T-helper 2 cell (primary cell): Measurements from ENCODE around the gene NOVA1.
"Not testable (repeated sequence)": the region's sequence is repeated elsewhere in the genome, so short reads cannot be mapped to it uniquely, and the experiment has no call there.

Experiments used
- DNase-seq, 5 experiments: peaks; one replicate each; pipeline versions ENCODE4 v3.0.0 to v3.0.0-alpha.2; 2012 to 2022
- total RNA-seq, 2 donors: gene quantifications; one replicate each; lab custom pipeline; 2026; lab: John Stamatoyannopoulos, UW

The NOVA1 gene
- 0 reads per million in 2 donors for total RNA-seq

- DNase-seq: peak in 1 of 5 experiments; percentile 7
Measured at GRCh38 chr14:26597589-26598080, at the start of gene NOVA1. Gene NOVA1 (minus strand): TSS chr14:26598033. CDS start chr14:26597436, 597 bp downstream.

DNA sequence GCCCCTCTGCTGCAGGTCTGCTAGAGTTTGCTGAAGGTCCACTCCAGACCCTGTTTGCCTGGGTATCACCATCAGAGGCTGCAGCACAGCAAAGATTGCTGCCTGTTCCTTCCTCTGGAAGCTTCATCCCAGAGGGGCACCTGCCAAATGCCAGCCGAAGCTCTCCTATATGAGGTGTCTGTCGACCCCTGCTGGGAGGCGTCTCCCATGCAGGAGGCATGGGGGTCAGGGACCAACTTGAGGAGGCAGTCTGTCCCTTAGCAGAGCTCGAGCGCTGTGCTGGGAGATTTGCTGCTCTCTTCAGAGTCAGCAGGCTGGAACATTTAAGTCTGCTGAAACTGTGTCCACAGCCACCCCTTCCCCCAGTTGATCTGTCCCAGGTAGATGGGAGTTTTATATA lies 47.2 kb upstream of the NOVA1 start:
- DNase-seq: not testable (repeated sequence)

DNA sequence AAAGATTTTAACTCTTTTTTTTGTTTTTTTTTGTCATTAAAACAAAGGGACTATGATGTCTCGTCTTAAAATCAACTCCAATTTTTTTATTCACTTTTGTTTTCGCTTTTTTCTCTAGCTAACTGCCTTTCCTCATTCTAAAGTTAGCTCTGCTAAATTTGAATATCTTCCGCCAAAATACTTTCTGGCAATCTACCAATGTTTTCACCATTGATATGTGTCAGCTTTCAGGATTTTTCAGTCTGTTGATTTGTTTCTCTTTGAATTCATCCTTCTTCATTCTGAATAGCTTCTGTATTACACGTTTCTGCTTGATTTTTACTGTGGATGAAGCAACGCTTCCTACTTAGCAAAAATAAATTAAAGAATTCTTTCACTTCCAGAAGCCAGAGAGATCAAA lies 38.7 kb upstream of the NOVA1 start:
- DNase-seq: no peak

DNA sequence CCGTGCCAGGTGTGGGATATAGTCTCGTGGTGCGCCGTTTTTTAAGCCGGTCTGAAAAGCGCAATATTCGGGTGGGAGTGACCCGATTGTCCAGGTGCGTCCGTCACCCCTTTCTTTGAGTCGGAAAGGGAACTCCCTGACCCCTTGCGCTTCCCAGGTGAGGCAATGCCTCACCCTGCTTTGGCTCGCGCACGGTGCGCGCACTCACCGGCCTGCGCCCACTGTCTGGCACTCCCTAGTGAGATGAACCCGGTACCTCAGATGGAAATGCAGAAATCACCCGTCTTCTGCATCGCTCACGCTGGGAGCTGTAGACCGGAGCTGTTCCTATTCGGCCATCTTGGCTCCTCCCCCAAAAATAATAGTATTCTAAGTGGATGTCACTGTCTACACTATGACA lies 37.1 kb upstream of the NOVA1 start:
- DNase-seq: not testable (repeated sequence)

DNA sequence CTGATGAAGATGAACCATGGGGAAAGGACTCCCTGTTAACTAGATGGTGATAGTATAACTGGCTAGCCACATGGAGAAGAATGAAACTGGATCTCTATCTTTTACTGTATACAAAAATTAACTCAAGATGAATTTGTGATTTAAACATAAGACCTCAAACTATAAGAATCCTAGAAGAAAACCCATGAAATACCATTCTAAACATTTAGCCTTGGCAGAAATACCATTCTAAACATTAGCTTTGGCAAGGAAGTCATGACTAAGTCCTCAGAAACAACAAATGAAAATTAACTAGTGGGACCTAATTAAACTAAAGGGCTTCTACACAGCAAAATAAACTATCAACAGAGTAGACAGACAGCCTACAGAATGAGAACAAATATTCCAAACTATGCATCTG lies 28.4 kb upstream of the NOVA1 start:
- DNase-seq: no peak

DNA sequence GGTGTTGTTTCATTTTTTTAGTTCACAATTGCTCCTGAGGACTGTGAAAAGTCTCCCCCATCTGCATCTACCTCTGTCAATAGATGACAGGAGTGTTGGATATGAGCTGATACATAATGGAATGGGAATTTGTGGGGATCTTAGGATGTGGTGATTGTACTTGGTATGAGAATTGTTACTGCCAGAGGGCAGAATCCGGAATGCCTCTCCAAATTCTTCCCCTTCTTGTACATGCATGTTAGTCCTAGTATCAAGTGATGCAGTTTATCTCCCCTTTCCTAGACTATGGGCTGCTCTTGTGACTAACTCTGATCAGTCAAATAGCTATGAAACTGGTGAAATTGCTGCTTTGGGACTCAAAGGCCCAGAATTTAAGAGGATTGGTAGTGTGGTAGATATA lies 24.8 kb upstream of the NOVA1 start:
- no peak for DNase-seq

- DNase-seq: no peak
Measured at GRCh38 chr14:26621807-26622560, 24.2 kb upstream of the NOVA1 start.

- DNase-seq: no peak
Measured at GRCh38 chr14:26621364-26621763, 23.5 kb upstream of the NOVA1 start.

DNA sequence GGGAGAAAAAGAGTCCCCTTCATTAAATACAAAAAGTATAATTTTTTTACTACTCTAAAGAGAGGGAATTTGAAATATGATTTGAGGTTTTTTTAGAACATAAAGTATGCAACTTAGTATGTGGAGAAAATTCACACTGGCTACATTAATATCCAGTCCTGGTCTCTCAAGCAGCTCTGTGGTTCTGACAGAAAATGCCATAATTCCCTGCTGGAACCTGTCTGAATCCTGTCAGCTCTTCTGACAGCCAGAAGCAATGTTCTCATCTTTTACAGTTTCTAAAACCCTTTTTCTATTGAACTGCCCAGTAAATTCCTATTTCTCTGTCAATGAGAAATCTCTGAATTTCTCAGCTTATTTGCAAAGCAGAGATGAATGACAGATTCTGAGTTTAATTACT lies 13.4 kb upstream of the NOVA1 start:
- DNase-seq: no peak

DNA sequence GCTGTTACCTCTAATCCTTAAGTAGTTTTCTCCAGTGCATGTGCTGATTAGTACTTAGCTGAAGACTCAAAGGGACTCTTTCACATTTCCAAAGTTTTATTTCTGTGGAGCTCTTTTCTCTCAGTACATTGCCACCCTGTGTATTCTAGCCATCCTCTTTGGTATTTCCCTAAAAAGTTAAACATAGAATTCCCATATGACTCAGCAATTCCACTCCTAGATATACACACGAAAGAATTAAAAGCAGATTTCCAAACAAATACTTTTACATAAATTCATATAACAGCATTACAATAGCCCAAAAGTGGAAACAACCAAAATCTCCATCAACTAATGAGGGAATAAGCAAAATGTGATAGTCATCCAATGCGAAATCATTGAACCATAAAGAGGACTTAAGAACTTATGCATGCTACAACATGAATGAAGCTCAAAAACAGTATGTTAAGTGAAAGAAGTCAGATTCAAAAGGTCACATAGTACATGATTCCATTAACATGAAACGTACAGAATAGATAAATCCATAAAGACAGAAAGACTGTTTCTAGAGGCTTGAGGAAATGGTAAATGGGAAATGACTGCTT lies 9.0 kb upstream of the NOVA1 start:
- DNase-seq: no peak

DNA sequence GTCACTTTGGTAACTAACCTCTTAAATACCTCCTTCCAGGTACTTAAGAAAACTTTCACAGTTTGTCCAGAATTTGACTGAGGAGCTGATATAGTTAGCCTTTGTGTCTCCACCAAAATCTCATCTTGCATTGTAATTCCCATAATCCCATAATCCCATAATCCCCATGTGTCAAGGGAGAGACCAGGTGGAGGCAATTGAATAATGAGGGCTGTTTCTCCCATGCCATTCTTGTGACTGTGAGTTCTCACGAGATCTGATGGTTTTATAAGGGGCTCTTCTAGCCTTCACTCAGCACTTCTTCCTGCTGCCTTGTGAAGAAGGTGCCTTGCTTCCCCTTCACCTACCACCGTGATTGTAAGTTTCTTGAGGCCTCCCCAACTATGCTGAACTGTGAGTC lies 7.8 kb upstream of the NOVA1 start:
- DNase-seq: no peak

DNA sequence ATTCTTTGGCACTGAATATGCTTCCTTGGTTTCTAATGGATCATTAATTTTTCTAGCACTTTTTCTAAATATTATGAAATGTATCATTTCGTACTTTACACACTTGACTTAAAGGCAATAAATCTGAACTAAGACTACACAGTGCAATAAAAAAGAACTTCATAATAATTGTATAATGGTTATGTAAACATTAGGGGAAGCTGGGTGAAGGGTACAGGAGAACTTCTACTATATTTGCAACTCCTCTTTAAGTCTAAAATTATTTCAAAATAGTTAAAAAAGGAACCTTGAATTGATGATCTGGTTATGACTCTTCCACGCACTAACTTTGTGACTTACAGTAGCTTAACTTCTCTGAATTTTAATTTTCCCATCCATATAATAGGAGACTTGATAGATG lies 5.1 kb upstream of the NOVA1 start:
- no peak for DNase-seq

DNA sequence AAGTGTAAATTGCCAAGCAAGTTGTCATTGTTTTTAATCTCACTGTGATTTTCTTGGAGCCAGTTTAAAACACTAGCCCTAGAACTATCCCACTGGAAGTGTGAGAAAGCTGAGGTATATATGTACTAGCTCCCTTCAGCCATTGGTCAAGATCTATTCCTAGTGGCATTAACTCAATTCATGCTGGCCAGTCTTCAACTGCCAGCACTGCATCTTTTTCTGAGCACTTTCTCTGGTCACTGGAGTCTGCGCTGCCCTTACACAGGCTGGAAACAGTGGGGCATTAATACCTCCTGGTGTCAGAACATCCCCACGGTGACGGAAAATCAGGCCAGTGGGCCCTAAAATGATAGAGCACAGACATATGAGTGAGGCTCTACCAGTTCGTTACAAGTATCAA lies 4.0 kb upstream of the NOVA1 start:
- no peak for DNase-seq

DNA sequence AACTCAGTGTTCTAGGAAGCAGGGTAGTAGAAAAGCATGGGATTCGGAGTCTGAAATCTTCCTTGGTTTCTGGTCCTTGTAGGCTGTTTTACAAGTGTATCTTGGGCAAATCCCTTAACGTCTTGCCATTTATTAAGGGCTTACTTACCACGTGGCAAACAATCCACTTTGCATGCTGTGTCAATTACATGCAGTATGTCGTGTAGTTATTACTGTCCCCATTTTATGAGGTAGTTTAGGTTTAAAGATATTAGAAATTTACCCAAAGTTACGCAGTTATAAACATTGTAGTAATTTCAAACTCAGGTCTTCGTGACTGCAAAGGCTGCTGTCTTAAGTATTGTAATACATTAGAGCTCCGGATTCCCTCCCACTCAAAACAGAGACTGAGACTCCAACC lies 1.5 kb upstream of the NOVA1 start:
- no peak for DNase-seq

- no peak for DNase-seq
Measured at GRCh38 chr14:26598672-26599131, 869 bp upstream of the NOVA1 start.

- DNase-seq: peak in 1 of 5 experiments; percentile 16
Measured at GRCh38 chr14:26598081-26598671, 343 bp upstream of the NOVA1 start.

DNA sequence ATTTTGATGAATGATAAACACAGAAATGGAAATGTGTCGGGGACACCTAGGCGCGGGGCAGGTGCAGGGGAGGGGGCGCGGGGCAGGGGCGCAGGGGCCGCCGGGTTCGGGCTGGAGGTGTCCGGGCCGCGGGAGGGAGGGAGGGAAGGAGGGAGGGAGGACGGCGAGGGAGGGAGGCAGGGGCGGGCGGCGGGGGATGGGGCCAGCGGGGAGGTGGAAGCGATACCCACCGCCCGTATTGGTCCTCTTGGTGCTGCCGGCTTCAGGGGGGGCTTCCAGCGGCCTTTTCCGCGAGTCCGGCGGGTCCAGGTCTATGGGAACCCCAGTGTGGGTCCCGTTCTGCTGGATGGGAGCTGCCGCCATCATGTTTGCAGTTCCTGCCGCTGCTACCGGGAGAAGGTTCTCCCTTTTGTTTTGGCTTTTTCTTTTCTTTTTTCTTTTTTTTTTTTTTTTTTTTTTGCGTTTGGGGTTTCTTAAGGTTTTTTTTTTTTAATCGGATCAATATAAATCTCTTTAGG lies 703 bp downstream of the NOVA1 start:
- no peak for DNase-seq

- no peak for DNase-seq
Measured at GRCh38 chr14:26596543-26597061, 1.2 kb downstream of the NOVA1 start.

GRCh38 chr14:26595926-26596542 lies 1.8 kb downstream of the NOVA1 start:
- DNase-seq: no peak

GRCh38 chr14:26594756-26595545 lies 2.9 kb downstream of the NOVA1 start:
- DNase-seq: no peak

DNA sequence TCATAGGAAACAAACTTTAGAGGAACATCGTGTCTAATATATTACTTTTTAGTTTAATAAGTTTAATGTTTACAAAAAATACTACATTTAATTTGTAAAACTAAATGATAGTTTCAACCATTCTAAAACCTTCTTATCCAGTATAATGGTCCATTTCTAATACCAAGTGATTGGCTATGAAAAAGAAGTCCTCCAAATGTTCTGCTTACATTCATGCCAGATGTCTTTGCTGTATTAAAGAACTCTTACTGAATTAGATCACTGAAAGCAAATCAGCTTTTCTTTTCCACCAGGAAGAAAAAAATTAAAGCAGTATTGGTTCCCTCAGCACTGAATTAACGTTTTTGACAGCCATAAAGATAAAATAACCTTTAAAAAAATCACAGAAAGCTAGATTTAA lies 3.7 kb downstream of the NOVA1 start:
- DNase-seq: no peak

- DNase-seq: no peak
Measured at GRCh38 chr14:26593357-26593756, 4.5 kb downstream of the NOVA1 start.
